HUDEP-2 (cell line): ENCODE results near the gene GPR153.
A peak's percentile ranks its signal among the peaks of the same experiment; 100 is the strongest.

Experiments used
- DNase-seq, 76 experiments: peaks; one replicate each; lab custom pipeline; 2025; ENCODE audit not compliant: unreplicated experiment in 76 of 76; lab: John Stamatoyannopoulos, UW

The GPR153 gene

DNA sequence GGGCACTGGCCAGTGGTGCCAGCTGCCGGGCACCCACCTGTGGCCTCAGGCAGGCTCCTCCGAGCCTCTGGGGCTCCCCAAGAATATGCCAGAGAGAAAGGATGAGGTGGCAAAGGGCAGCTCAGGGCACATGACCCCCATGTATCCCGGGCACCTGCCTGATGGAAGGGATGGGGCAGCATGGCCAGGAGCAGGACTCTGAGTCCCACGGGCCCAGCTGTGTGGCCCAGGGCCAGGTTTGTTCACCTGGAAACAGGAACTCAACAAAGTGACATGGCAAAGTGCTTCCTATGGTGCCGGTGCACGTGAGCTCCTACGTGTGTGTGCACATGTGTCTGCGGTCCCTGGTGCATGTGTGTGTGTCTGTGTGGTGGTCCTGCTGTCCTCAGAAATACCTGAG is 9.5 kb upstream of the GPR153 start:
- no peak for DNase-seq

DNA sequence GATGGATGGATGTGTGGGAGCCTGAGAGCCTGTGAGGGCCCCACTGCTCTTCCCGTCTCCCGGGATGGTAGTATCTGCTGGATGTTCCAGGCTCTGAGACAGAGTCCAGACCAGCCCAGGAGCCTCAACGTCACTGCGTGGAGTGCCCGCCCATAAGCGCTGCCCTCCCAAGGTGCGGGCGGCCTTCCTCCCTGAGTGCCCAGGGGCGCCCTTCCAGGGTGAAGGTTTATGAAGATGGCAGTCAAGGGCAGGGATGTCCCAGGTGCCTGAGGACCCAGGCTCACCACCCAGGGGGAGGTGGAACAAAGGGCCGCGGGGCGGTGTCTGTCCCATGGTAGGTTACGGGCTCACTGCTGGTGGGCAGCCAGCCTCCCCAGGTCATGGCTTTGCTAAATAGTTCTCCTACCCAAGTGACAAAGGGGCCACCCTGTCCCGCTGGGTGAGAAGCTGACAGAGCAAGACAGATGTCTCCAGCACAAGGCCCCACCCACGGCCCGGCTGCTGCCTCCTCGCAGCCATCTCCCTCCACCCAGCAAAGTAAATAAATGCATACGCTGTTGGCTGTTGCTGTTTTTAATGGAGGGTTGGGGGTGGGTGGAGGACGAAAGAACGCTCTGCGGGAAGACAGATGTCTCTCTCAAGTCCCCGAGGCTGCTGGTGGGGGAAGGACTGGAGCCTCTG is 9.0 kb upstream of the GPR153 start:
- no peak for DNase-seq

GRCh38 chr1:6269296-6269695 is 8.4 kb upstream of the GPR153 start:
- no peak for DNase-seq

DNA sequence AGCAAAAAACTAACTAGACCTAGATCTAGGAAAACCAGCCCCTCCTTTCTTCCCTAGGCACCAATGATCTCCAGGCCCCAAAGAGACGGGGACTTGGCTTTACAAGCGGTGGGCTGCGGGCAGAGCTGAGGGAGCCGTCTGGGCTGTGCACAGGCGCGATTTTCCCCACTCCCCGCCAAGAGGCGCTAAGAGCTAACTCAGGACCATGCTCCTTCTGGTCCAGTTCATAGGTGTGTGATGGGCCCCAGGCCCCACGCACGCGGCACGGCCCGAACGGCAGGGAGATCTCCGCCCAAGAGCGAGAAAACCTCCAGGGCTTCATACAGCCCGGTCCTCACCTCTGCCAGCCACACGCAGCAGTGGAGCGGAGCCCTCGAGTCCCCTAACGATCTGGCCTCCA is 7.5 kb upstream of the GPR153 start:
- no peak for DNase-seq

DNA sequence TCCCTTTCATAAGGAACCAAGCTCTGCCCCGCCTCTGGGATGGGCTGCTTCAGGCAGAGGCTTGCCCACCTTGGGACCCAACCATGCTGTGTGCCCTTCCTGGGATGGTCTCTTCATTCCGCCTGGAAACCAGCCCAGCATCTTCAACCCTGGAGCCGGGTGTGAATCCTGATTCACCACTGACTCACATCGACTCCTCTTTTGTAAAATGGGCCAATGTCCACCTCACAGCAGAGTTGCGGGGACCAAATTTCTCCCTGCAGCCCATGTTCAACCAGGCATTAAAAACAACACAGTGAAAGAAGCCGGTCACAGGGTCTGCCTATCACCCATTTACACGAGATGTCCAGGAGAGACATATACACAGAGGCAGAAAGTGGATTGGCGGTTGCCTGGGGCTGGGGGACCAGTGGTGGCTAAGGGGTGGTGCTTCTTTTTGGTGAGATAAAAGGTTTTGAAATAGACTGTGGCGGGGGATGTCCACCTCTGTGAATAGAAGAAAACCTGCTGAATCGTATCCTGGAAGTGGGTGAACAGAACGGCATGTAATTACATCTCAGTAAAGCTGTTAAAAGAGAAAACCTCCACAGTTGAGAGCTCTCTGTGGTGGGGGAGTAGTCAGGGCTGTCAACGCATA is 6.9 kb upstream of the GPR153 start:
- no peak for DNase-seq

GRCh38 chr1:6266641-6267040 is 5.7 kb upstream of the GPR153 start:
- no peak for DNase-seq

DNA sequence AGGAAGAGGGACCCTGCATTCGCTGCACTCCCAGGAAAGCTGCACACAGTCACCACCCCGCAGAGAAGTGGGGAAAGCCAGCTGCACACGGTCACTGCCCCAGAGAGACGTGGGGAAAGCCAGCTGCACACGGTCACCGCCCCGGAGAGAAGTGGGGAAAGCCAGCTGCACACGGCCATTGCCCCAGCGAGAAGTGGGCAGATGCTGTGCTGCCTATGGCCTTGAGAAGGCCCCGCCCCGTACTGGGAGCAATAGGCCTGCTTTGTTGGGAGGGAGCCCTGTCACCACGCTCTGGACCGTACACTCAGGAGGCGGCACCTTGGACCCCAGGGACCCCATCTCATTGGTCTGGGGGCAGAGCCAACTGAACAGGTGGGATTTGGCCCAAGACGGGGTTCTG is 4.3 kb upstream of the GPR153 start:
- DNase-seq, result no peak

DNA sequence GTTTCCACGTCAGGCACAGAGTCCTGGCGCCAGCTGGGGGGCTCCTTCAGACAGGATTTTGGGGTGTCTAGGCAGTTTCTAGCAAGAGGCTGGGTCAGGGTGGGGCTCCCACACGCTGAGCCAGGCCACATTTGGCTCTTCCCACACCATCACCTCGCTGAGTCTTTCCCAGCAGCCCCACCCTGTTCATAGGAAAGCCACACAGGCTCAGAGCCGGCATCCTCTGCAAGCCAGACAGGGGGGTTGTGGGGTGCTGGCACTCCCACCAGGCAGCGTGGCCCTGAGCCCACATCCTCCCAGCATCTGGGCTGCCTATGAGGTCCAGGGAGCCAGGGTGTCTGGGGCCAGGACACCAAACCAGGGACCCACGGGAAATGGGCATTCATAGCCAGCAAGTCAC is 2.8 kb upstream of the GPR153 start:
- DNase-seq, result no peak

DNA sequence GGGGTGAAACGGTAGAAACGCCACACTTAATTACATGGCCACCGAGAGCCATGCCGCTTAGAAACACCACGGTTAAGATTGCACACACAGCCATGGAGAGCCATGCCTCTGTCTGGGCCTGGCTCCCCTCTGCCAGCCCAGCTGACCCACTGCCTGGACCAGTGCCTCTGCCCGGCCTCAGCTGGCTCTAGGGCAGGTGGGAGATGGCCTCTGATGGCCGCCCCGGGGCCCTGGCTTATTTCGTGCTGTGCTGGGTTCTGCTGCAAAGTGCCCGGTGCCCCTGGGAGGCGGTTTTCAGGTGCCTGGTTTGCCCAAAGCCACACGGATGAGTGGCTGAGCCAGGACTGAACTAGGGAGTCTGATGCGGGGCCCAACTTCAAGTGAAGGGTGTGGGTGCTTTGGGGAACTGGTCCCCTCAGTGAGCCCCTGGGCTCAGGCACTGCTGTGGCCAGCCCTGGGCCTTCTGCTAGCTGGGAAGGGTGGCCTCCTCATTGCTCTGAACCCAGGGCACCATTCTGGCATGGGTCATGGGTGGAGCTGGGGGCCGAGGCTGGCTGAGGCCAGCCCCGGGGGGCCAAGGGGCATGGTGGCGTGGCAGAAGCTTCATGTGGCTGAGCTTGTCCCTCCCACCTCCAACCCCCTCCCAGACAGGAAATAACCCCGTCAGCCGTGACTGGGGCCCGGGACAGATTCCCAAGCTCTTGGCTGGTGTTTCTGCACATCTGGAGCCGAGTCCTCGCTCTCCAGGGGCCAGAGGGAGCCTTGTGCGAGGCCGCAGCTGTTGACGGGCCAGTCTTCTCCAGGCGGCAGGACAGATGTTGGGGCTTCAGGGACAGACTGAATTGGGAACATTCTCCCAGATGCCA is 1.9 kb upstream of the GPR153 start:
- DNase-seq, result no peak

DNA sequence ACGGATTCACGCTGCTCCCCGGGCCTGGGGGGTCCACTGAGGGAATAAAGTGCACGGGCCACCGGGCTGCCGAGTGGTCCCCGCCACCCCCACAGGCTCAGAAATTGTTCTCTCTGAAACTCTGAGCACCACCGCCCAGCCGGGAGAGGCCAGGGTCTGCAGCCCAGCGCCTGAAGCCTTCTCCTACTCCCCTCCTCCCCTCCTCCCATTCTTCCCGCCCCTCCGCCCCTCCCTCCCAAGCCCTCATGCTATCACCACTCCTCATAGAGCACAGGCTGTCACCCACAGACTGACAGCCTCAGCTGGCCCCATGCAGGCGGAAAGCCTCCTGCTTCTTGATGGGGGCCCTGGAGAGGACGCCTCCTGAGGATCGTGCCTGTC is 707 bp upstream of the GPR153 start:
- DNase-seq, result no peak

DNA sequence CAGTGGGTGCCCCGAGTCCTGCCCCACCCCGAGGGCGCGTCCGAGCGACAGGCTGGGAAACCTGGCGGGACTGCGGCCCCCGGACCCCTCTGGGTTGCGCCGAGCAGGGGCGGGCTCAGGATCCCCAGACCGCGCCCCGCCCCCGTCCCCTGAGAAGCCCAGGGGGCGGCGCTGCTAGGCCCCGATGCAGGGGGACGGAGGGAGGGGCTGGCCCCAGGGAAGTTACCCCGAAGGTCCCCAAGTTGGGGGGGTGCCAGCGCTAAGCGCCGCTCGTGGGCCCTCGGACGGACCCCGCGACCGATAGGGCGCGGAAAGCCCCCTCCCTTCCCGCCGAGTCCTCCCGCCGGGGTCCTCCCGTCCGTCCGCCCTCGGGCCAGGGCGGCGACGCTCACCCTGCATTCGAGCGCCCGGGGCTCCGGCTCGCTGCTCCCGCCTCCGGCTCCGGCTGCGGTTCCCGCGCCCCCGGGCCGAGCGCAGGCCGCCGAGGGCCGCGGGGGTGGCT is 414 bp downstream of the GPR153 start:
- peak in 1 of 76 experiments; percentile 43 for DNase-seq

GRCh38 chr1:6259491-6260362 is 1.2 kb downstream of the GPR153 start:
- peak in 62 of 76 experiments; percentile 9 to 77 (median 46) for DNase-seq

GRCh38 chr1:6258675-6259074 is 2.2 kb downstream of the GPR153 start:
- DNase-seq, result peak in 52 of 76 experiments; percentile 7 to 75 (median 41)

DNA sequence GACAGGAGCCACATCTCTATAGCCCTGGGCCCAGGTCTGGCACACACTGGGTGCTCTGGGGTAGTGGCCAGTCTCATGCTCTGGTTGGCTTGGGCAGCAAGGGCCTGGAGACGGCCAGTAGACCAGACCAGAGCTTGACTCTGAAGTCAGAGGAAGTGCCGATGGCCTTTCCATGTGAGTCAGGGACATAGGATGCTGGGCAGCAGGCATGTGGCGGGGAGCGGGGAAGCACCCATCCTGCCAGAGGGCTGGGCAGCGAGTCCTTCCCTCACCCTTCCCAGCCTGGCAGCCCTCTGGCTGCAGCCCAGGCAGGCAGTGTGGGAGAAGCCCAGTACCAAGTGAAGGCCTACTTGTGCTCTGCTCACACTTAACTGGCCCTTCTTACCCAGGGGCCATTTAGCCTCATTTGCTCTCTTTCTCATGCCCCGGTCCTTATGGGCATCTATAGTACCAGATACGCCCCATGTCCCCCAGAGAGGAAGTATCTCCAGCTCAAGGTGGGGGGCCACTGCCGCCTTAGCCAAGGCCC is 3.3 kb downstream of the GPR153 start:
- DNase-seq, result no peak

DNA sequence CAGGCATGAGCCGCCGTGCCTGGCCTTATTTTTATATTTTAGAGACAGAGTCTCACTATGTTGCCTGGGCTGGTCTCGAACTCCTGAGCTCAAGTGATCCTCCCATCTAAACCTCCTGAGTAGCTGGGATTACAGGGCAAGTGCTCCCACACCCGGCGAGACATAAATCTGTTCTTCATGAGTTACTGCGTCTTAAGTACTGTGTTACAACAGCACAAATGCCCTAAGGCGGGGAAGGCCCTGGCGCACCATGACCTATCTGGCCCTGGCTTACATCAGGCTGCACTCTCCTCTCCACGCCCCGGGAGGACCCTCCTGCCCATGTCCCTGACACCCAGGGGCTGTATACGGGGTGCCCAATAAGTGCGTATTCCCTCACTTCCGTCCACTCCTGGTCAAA is 4.3 kb downstream of the GPR153 start:
- no peak for DNase-seq

DNA sequence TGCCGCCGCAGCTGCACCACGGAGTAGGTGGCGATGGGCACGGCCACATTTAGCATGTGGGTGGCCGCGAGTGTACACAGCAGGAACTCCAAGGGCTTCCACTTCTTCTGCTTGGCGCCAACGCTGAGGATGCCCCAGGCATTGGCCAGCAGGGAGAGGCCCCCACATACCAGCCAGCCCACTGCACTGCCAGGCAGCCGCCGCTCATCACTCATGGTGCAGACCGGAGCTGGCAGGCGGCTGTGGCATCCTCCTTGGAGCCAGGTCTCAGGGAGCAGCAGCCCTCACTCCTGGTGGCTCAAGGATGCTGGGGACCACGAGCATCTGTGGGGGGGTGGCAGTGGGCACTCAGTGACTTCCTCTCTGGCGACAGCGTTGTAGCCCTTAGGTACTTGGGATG is 6.2 kb downstream of the GPR153 start:
- no peak for DNase-seq

GRCh38 chr1:6253380-6253779 is 7.5 kb downstream of the GPR153 start:
- no peak for DNase-seq

- DNase-seq, result no peak
Observed at GRCh38 chr1:6252374-6252710, 8.6 kb downstream of the GPR153 start.

DNA sequence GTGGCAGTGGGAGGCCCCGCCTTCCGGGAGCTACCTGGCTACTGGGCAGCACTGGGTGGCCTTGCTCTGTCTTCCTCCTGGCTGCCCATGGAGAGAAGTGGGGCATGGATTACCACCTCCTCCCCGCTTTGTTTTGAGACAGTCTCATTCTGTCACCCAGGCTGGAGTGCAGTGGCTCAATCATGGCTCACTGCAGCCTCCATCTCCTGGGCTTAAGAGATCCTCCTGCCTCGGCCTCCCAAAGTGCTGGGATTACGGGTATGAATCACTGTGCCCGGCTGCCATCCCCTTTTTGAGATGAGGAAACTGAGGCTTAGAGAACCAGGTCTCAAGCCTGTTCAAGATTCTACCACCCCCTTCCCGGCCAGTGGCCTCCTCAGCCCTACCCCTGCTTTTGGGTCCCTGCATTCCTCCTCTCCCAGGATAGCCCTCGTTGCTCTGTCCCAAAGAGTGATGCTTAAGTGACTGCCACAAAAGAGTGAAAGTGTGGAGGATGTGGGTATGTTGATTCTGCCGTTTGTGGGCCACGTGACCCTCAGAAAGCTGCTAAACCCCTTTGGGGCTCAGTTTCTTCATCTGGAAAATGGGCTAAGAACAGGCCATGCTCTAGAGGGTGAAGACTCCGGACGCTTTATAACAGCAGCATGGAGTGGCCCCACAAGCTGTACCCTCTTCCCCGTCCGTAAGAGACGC is 9.1 kb downstream of the GPR153 start:
- no peak for DNase-seq

GRCh38 chr1:6251233-6251632 is 9.7 kb downstream of the GPR153 start:
- no peak for DNase-seq
